ENCODE data around the gene TAAR9.

Gene TAAR9

DNA sequence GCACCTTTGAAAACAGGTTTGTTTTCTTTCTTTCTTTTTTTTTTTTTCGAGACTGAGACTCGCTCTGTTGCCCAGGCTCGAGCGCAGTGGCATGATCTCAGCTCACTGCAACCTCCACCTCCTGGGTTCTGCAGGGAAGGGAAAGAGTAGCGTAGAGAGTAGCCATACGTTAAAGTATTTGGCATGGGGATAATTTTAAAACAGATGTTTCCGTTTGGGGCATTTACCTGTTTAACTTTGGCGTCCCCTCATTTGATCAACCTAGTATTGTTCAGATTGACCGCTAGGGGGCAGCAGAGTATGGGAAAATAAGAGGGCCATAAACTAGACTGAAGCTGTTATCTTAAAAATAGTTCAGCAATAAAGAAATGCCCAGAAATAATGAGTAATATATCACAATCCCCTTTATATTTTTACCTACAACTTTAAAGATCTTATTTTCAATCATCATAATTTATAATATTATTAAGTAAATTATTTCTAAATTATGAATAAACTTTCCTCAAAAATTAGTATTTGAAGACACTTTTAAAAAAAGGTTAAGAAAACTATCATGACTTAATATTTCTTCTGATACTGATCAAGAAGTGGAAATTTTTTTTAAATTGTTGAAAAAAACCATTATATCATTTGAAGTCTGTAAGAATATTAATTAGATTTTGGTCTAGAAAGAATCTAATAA is 7.6 kb upstream of the TAAR9 start:
- TF ChIP-seq FOXM1 (IDR thresholded peaks at IDR 0.05; ENCODE audit: borderline replicate concordance, low read depth) (no peak), RAD21 (IDR thresholded peaks at IDR 0.05; ENCODE audit: low read depth) (peak; percentile 79), TAF1 (IDR thresholded peaks at IDR 0.05; ENCODE audit: low read depth) (no peak), YY1 (IDR thresholded peaks at IDR 0.05; ENCODE audit: low read depth) (no peak), EGR1 (IDR thresholded peaks at IDR 0.05) (no peak)
- TF ChIP-seq, protein P1, sequence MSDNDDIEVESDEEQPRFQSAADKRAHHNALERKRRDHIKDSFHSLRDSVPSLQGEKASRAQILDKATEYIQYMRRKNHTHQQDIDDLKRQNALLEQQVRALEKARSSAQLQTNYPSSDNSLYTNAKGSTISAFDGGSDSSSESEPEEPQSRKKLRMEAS (IDR thresholded peaks at IDR 0.05), result no peak
- TF ChIP-seq, protein P2, sequence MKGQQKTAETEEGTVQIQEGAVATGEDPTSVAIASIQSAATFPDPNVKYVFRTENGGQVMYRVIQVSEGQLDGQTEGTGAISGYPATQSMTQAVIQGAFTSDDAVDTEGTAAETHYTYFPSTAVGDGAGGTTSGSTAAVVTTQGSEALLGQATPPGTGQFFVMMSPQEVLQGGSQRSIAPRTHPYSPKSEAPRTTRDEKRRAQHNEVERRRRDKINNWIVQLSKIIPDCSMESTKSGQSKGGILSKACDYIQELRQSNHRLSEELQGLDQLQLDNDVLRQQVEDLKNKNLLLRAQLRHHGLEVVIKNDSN (IDR thresholded peaks at IDR 0.05), result no peak

DNA sequence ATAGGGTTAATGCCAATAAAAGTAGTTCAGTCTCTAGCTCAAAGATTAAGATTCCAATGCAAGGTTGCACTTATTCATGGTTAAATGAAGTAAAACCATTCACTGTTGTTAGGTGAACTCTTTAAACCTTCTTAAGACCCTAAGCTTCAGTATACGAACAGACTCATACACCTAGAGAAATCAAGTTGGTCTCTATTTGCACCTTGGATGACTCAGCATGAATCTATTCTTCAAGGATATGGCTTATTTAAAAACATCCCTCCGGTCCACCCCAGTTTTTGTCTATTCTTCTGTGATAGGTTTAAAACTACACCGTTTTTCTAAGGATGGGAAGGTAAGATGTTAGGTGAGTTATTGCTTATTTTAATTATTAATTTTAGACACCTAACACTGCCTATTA is 932 bp upstream of the TAAR9 start:
- TF ChIP-seq, protein P3, sequence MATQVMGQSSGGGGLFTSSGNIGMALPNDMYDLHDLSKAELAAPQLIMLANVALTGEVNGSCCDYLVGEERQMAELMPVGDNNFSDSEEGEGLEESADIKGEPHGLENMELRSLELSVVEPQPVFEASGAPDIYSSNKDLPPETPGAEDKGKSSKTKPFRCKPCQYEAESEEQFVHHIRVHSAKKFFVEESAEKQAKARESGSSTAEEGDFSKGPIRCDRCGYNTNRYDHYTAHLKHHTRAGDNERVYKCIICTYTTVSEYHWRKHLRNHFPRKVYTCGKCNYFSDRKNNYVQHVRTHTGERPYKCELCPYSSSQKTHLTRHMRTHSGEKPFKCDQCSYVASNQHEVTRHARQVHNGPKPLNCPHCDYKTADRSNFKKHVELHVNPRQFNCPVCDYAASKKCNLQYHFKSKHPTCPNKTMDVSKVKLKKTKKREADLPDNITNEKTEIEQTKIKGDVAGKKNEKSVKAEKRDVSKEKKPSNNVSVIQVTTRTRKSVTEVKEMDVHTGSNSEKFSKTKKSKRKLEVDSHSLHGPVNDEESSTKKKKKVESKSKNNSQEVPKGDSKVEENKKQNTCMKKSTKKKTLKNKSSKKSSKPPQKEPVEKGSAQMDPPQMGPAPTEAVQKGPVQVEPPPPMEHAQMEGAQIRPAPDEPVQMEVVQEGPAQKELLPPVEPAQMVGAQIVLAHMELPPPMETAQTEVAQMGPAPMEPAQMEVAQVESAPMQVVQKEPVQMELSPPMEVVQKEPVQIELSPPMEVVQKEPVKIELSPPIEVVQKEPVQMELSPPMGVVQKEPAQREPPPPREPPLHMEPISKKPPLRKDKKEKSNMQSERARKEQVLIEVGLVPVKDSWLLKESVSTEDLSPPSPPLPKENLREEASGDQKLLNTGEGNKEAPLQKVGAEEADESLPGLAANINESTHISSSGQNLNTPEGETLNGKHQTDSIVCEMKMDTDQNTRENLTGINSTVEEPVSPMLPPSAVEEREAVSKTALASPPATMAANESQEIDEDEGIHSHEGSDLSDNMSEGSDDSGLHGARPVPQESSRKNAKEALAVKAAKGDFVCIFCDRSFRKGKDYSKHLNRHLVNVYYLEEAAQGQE (IDR thresholded peaks at IDR 0.05; ENCODE audit: low read depth), result no peak
- no peak for TF ChIP-seq TCF12 (IDR thresholded peaks at IDR 0.05; ENCODE audit: low read depth)
- no peak for TF ChIP-seq EGR1 (IDR thresholded peaks at IDR 0.05)
- no peak for TF ChIP-seq FOXM1 (IDR thresholded peaks at IDR 0.05; ENCODE audit: borderline replicate concordance, low read depth)
- TF ChIP-seq EP300 (IDR thresholded peaks at IDR 0.05; ENCODE audit: borderline replicate concordance), result no peak
- no peak for TF ChIP-seq CREB1 (IDR thresholded peaks at IDR 0.05; ENCODE audit: low read depth)
- TF ChIP-seq TAF1 (IDR thresholded peaks at IDR 0.05; ENCODE audit: low read depth), result no peak
- TF ChIP-seq RAD21 (IDR thresholded peaks at IDR 0.05; ENCODE audit: low read depth), result no peak
- no peak for TF ChIP-seq CEBPB (IDR thresholded peaks at IDR 0.05)
- TF ChIP-seq ZBTB7A (IDR thresholded peaks at IDR 0.05; ENCODE audit: low read depth), result no peak

DNA sequence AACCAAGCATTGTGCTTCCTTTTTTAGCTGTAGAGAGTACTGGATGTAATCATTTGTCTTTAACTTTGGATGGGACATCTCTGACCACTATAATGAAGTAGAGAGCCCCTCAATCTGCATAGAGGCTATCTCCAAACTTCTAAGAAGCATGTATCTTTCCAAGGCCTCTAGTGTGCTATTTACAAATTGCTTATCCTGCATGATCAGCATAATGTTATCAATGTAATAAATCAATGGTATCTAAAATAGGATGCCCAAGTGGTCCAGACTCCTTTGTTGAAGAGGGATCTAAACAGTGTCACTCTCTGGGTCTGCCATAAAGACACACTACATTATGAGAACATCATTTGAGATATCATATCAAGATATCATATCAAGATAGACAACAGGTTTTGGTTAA is 6.7 kb downstream of the TAAR9 start:
- TF ChIP-seq, protein P1 (IDR thresholded peaks at IDR 0.05), result no peak
- TF ChIP-seq, protein P3 (IDR thresholded peaks at IDR 0.05; ENCODE audit: low read depth), result no peak
- TF ChIP-seq, protein P2 (IDR thresholded peaks at IDR 0.05), result no peak
- no peak for TF ChIP-seq ZBTB7A (IDR thresholded peaks at IDR 0.05; ENCODE audit: low read depth)
- TF ChIP-seq RAD21 (IDR thresholded peaks at IDR 0.05; ENCODE audit: low read depth), result no peak
- TF ChIP-seq TAF1 (IDR thresholded peaks at IDR 0.05; ENCODE audit: low read depth), result no peak
- TF ChIP-seq CREB1 (IDR thresholded peaks at IDR 0.05; ENCODE audit: low read depth), result no peak
- TF ChIP-seq EGR1 (IDR thresholded peaks at IDR 0.05), result no peak
- TF ChIP-seq FOXM1 (IDR thresholded peaks at IDR 0.05; ENCODE audit: borderline replicate concordance, low read depth), result no peak
- TF ChIP-seq NFIC (IDR thresholded peaks at IDR 0.05), result no peak
- no peak for TF ChIP-seq YY1 (IDR thresholded peaks at IDR 0.05; ENCODE audit: low read depth)
- TF ChIP-seq TCF12 (IDR thresholded peaks at IDR 0.05; ENCODE audit: low read depth), result no peak
- TF ChIP-seq CEBPB (IDR thresholded peaks at IDR 0.05), result no peak
- TF ChIP-seq EP300 (IDR thresholded peaks at IDR 0.05; ENCODE audit: borderline replicate concordance), result no peak
- no peak for TF ChIP-seq TEAD4 (IDR thresholded peaks at IDR 0.05)

DNA sequence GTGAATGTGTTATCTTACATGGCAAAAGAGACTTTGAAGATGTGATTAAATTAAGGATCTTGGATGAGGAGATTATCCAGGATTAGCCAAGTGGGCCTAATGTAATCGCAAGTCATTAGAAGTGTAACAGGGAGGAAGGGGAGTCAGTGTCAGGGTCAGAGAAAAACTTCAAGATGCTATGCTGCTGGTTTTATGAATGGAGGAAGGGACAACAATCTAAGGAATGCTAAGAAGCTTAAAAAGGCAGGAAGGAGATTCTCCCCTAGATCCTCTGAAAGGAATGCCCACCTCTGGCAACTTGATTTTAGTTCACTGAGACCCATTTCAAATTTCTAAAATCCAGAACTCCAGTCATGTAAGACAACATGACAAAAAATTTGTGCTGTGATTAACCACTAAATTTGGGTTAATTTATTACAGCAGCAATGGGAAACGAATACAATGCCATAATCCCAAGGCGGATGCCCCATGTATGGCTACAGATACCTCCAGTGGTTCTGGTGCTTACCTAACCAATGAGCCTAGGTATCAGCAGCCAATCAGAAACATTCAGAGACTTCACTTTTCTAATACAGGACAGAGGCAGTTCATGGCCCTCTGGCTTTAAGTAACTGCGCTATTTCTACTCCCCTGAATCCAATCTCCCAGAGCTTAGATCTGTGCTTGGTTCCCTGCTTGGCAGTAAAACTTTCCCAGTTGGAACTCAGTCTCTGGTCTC is 10.8 kb downstream of the TAAR9 start:
- TF ChIP-seq CEBPB (IDR thresholded peaks at IDR 0.05) (no peak), RAD21 (IDR thresholded peaks at IDR 0.05; ENCODE audit: low read depth) (no peak), TCF12 (IDR thresholded peaks at IDR 0.05; ENCODE audit: low read depth) (no peak), FOXM1 (IDR thresholded peaks at IDR 0.05; ENCODE audit: borderline replicate concordance, low read depth) (no peak), YY1 (IDR thresholded peaks at IDR 0.05; ENCODE audit: low read depth) (no peak), NFIC (IDR thresholded peaks at IDR 0.05) (no peak), CREB1 (IDR thresholded peaks at IDR 0.05; ENCODE audit: low read depth) (no peak), TAF1 (IDR thresholded peaks at IDR 0.05; ENCODE audit: low read depth) (no peak), EGR1 (IDR thresholded peaks at IDR 0.05) (no peak), ZBTB7A (IDR thresholded peaks at IDR 0.05; ENCODE audit: low read depth) (no peak), TEAD4 (IDR thresholded peaks at IDR 0.05) (no peak), EP300 (IDR thresholded peaks at IDR 0.05; ENCODE audit: borderline replicate concordance) (no peak)
- TF ChIP-seq, protein P3 (IDR thresholded peaks at IDR 0.05; ENCODE audit: low read depth), result no peak
- TF ChIP-seq, protein P1 (IDR thresholded peaks at IDR 0.05), result no peak
- TF ChIP-seq, protein P2 (IDR thresholded peaks at IDR 0.05), result no peak

Measured in Ishikawa (cell line).